IMR-90 (cell line): Measurements from ENCODE around the gene COL18A1.

ENCODE experiments used
- CTCF ChIP-seq: conservative IDR thresholded peaks from 2 replicates; pipeline ENCODE4 v1.5.1; 2012; ENCODE audit warnings: mild to moderate bottlenecking, low read depth, low read length, improper control_type of control experiment
- FOS ChIP-seq: fragments of 150-350 bp; IDR thresholded peaks from 2 replicates; pipeline ENCODE4 v1.6.1; 2016; ENCODE audit warnings: low read depth, low read length
- MAZ ChIP-seq: IDR thresholded peaks from 2 replicates; pipeline ENCODE4 v1.6.1; 2012; ENCODE audit warnings: low read depth, mild to moderate bottlenecking, low read length, improper control_type of control experiment, moderate library complexity, borderline replicate concordance
- POLR2A ChIP-seq: IDR thresholded peaks from 2 replicates; pipeline ENCODE4 v1.6.1; 2012; ENCODE audit warnings: mild to moderate bottlenecking, low read depth, low read length
- RAD21 ChIP-seq: IDR thresholded peaks from 2 replicates; pipeline ENCODE4 v1.6.1; 2012; ENCODE audit warnings: low read length, improper control_type of control experiment
- RCOR1 ChIP-seq: IDR thresholded peaks from 2 replicates; pipeline ENCODE4 v1.6.1; 2012; ENCODE audit warnings: mild to moderate bottlenecking, low read length, improper control_type of control experiment; ENCODE audit not compliant: insufficient replicate concordance
- RFX5 ChIP-seq: IDR thresholded peaks from 2 replicates; pipeline ENCODE4 v1.8.0; 2012; ENCODE audit warnings: low read depth, mild to moderate bottlenecking, low read length, moderate library complexity
- USF2 ChIP-seq: fragments of 150-350 bp; IDR thresholded peaks from 2 replicates; pipeline ENCODE4 v1.6.1; 2017; ENCODE audit warnings: mild to moderate bottlenecking, antibody characterized with exemption, low read length, low read depth

GRCh38 chr21:45411810-45412206, 6.8 kb downstream of the COL18A1 start:
- TF ChIP-seq CTCF, result no peak
- TF ChIP-seq RAD21, result no peak
- TF ChIP-seq MAZ, result no peak
- no peak for TF ChIP-seq USF2
- no peak for TF ChIP-seq POLR2A
- no peak for TF ChIP-seq RCOR1
- no peak for TF ChIP-seq RFX5
- TF ChIP-seq FOS, result no peak
